Lower lobe of right lung (tissue), 2 donors: Measurements from ENCODE around the gene HOMER1. TPM values are rescaled to one million over a fixed set of nuclear protein-coding genes. Genes with fewer than 3 reads are reported as not detected.

Source experiments
- ATAC-seq, 2 donors: fragments of 200-7000 bp; cut with Tn5 transposase; one replicate each; pipeline ENCODE4 v1.9.1; 2020 to 2022; ENCODE audit warnings: mild to moderate bottlenecking in 2 of 2, moderate library complexity in 2 of 2
- DNase-seq: peaks from one replicate; pipeline ENCODE4 v3.0.0-alpha.2; 2020
- H3K27ac ChIP-seq: fragments of 200-600 bp; one replicate; pipeline ENCODE4 v1.8.0; 2022
- H3K27me3 ChIP-seq: fragments of 200-600 bp; one replicate; pipeline ENCODE4 v1.8.0; 2022; ENCODE audit warnings: low read depth
- H3K36me3 ChIP-seq: fragments of 200-600 bp; one replicate; pipeline ENCODE4 v1.8.0; 2022; ENCODE audit warnings: mild to moderate bottlenecking
- H3K4me1 ChIP-seq: fragments of 200-600 bp; one replicate; pipeline ENCODE4 v1.8.0; 2022
- H3K4me3 ChIP-seq: fragments of 200-600 bp; one replicate; pipeline ENCODE4 v1.8.0; 2022; ENCODE audit warnings: mild to moderate bottlenecking
- H3K9me3 ChIP-seq: fragments of 200-600 bp; one replicate; pipeline ENCODE4 v1.8.0; 2022
- CTCF ChIP-seq: fragments of 200-600 bp; IDR thresholded peaks from one replicate; pipeline ENCODE4 v1.8.0; 2022; ENCODE audit warnings: antibody characterized with exemption, mild to moderate bottlenecking
- intact Hi-C: fragments of 100-400 bp; cut with DNase I; formaldehyde crosslinking; loops from one replicate; pipeline ENCODE4 v1.11.0; 2022
- total RNA-seq: library from RNA; stranded (reverse); fragmentation: NEBNext Ultra II Directional; extraction: Animal tissue kit (Norgen Biotek cat#: 25700); gene quantifications from one replicate; pipeline ENCODE4 v1.2.1, GENCODE V29; 2021
- donor health status: DM: no; HTN: yes; CAD: no; lungs with severe emphysema.

The HOMER1 gene
- total RNA-seq, 1 donor from 2014 or later = 6.9 TPM

- no peak for DNase-seq
- no peak for ATAC-seq
- no peaks in the 10 kb centered on the region for H3K27me3 ChIP-seq
- no peaks in the 10 kb centered on the region for H3K9me3 ChIP-seq
- intact Hi-C loops = no loop called here
- no peak overlapping the region for H3K4me3 ChIP-seq
- no peaks in the 10 kb centered on the region for H3K36me3 ChIP-seq
- no peaks in the 10 kb centered on the region for H3K4me1 ChIP-seq
- no peak overlapping the region for H3K27ac ChIP-seq
- no peak for TF ChIP-seq CTCF
These were observed 30.2 kb upstream of the HOMER1 start for GRCh38 chr5:79544131-79544530.

- H3K27ac ChIP-seq = no peak overlapping the region
- no peak overlapping the region for H3K4me3 ChIP-seq
- H3K9me3 ChIP-seq = no peaks in the 10 kb centered on the region
- no peak for DNase-seq
- no peaks in the 10 kb centered on the region for H3K36me3 ChIP-seq
- ATAC-seq = no peak
- TF ChIP-seq CTCF = no peak
- intact Hi-C loops = no loop called here
- no peaks in the 10 kb centered on the region for H3K4me1 ChIP-seq
- no peaks in the 10 kb centered on the region for H3K27me3 ChIP-seq
These were observed 27.0 kb upstream of the HOMER1 start for GRCh38 chr5:79540939-79541338.

GRCh38 chr5:79536193-79536906 lies 22.4 kb upstream of the HOMER1 start:
- Histone ChIP-seq H3K27ac (no peak overlapping the region), H3K9me3 (no peaks in the 10 kb centered on the region), H3K4me3 (no peak overlapping the region), H3K4me1 (no peaks in the 10 kb centered on the region), H3K27me3 (no peaks in the 10 kb centered on the region), H3K36me3 (no peaks in the 10 kb centered on the region)
- intact Hi-C loops = no loop called here
- no peak for TF ChIP-seq CTCF
- DNase-seq (no peak), ATAC-seq (no peak)

- no peak for TF ChIP-seq CTCF
- no peak for DNase-seq
- H3K27ac ChIP-seq = no peak overlapping the region
- no peak for ATAC-seq
- intact Hi-C loops = no loop called here
- H3K9me3 ChIP-seq = no peaks in the 10 kb centered on the region
- no peaks in the 10 kb centered on the region for H3K27me3 ChIP-seq
- H3K4me3 ChIP-seq = no peak overlapping the region
- H3K36me3 ChIP-seq = no peaks in the 10 kb centered on the region
- no peaks in the 10 kb centered on the region for H3K4me1 ChIP-seq
These were observed 21.7 kb upstream of the HOMER1 start for GRCh38 chr5:79535477-79536192.

GRCh38 chr5:79529110-79529509 lies 15.2 kb upstream of the HOMER1 start:
- Histone ChIP-seq H3K27ac (no peak overlapping the region), H3K9me3 (peaks cover 7% of the 10 kb centered on the region), H3K4me1 (no peaks in the 10 kb centered on the region), H3K36me3 (no peaks in the 10 kb centered on the region), H3K27me3 (no peaks in the 10 kb centered on the region), H3K4me3 (no peak overlapping the region)
- ATAC-seq = no peak
- no peak for DNase-seq
- no peak for TF ChIP-seq CTCF
- intact Hi-C loops = no loop called here
